PC-3 (cell line): ENCODE measurements around the gene GRIK1.

Experiments
- EZH2 ChIP-seq: fragments of 300-600 bp; sonication (generic); IDR thresholded peaks from one replicate; pipeline ENCODE4 v1.6.1; 2017; ENCODE audit warnings: antibody characterized with exemption, mild to moderate bottlenecking, low read length; ENCODE audit not compliant: unreplicated experiment
- EZH2phosphoT487 ChIP-seq: fragments of 300-600 bp; sonication (generic); IDR thresholded peaks from 2 replicates; pipeline ENCODE4 v1.6.1; 2018; ENCODE audit warnings: mild to moderate bottlenecking, antibody characterized with exemption, low read length, borderline replicate concordance
- TF ChIP-seq, protein P1 (sequence below): fragments of 300-600 bp; sonication (generic); conservative IDR thresholded peaks from 2 replicates; pipeline ENCODE4 v1.5.1; 2017; ENCODE audit warnings: antibody characterized with exemption, low read depth, mild to moderate bottlenecking, low read length

DNA sequence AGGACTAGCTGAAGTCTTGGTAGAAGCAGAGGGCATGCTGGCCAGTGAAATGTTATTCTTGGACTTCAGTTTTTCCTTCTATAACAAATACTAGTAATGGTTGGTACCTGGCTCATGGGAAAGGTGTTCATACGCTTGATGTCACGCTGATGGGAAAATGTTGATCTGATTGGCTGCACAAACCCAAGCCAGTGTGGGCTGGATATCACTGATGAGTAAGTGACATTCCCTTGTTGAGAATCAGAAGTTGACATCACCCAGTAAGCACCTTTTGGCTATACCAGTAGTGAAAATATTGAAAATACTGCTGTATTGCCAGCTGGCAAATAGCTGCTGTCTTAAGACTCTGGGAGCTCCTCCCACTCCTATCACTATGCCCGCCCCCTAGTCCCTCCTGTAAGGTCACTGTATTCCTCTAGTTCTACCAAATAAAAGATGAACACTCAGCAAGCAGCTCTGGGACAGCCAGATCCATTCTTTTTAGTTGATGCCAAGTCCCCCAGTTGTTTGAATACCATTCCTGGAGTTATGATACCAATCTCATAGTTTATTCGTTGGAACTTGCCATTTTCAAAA, 168.2 kb downstream of the GRIK1 start:
- TF ChIP-seq EZH2 (no peak), EZH2phosphoT487 (no peak)
- TF ChIP-seq, protein P1, sequence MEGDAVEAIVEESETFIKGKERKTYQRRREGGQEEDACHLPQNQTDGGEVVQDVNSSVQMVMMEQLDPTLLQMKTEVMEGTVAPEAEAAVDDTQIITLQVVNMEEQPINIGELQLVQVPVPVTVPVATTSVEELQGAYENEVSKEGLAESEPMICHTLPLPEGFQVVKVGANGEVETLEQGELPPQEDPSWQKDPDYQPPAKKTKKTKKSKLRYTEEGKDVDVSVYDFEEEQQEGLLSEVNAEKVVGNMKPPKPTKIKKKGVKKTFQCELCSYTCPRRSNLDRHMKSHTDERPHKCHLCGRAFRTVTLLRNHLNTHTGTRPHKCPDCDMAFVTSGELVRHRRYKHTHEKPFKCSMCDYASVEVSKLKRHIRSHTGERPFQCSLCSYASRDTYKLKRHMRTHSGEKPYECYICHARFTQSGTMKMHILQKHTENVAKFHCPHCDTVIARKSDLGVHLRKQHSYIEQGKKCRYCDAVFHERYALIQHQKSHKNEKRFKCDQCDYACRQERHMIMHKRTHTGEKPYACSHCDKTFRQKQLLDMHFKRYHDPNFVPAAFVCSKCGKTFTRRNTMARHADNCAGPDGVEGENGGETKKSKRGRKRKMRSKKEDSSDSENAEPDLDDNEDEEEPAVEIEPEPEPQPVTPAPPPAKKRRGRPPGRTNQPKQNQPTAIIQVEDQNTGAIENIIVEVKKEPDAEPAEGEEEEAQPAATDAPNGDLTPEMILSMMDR: no peak
